GM10266 (cell line): ENCODE data around the gene C3orf22.

Experiments
- DNase-seq: peaks from one replicate; pipeline ENCODE4 v3.0.0; 2012; ENCODE audit errors: extremely low spot score
- TF ChIP-seq, protein P1 (sequence below): IDR thresholded peaks from 2 replicates; pipeline ENCODE4 v1.5.1; 2012; ENCODE audit warnings: mild to moderate bottlenecking, low read depth; ENCODE audit not compliant: control insufficient read depth, insufficient read depth; ENCODE audit errors: missing control alignments

C3orf22 gene

GRCh38 chr3:126556637-126557414 lies 1.9 kb downstream of the C3orf22 start:
- DNase-seq: no peak
- TF ChIP-seq, protein P1, sequence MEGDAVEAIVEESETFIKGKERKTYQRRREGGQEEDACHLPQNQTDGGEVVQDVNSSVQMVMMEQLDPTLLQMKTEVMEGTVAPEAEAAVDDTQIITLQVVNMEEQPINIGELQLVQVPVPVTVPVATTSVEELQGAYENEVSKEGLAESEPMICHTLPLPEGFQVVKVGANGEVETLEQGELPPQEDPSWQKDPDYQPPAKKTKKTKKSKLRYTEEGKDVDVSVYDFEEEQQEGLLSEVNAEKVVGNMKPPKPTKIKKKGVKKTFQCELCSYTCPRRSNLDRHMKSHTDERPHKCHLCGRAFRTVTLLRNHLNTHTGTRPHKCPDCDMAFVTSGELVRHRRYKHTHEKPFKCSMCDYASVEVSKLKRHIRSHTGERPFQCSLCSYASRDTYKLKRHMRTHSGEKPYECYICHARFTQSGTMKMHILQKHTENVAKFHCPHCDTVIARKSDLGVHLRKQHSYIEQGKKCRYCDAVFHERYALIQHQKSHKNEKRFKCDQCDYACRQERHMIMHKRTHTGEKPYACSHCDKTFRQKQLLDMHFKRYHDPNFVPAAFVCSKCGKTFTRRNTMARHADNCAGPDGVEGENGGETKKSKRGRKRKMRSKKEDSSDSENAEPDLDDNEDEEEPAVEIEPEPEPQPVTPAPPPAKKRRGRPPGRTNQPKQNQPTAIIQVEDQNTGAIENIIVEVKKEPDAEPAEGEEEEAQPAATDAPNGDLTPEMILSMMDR: no peak

DNA sequence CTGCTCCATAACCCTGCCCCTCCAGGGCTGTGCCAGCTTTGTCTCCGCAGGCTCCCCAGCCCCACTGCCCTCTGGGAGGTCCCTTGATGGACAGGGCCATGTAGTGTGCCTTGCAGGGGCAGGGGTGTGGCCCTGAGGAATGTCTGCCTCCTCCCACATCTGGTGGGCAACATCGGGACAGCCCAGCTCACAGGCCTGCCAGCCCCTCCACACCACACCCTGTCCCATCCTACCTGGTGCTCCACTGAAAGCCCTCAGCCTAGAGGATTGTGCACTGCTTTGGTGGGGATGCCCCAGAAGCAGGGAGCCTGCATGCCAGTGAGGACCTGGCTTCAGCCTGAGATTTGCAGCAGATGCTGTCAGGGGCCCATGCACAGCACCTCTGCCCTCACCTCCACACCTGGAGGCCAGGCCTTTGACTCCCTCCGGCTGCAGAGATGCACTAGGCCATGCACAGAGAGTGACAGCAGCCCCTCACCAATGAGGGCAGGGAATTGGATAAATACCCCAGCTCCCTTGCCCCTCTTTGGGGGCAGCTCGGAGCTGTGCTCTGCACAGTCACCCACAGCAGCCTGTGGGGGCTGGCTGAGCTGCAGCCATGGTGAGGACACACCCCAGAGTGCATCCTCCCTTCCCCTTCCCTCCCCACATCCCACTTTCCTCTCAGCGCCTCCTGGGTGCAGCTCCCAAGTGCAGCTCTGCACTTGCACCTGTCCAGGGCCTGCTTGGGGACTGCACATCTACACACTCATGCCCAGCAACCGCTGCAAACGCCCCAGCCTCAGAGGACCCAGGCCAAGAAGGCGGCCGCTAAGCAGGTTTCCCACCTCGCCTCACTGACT lies 2.7 kb downstream of the C3orf22 start:
- no peak for DNase-seq
- TF ChIP-seq, protein P1: no peak

- no peak for DNase-seq
- TF ChIP-seq, protein P1: no peak
These were observed 3.9 kb downstream of the C3orf22 start for GRCh38 chr3:126554560-126555525.

GRCh38 chr3:126553284-126554084 lies 5.2 kb downstream of the C3orf22 start:
- TF ChIP-seq, protein P1: no peak
- no peak for DNase-seq

DNA sequence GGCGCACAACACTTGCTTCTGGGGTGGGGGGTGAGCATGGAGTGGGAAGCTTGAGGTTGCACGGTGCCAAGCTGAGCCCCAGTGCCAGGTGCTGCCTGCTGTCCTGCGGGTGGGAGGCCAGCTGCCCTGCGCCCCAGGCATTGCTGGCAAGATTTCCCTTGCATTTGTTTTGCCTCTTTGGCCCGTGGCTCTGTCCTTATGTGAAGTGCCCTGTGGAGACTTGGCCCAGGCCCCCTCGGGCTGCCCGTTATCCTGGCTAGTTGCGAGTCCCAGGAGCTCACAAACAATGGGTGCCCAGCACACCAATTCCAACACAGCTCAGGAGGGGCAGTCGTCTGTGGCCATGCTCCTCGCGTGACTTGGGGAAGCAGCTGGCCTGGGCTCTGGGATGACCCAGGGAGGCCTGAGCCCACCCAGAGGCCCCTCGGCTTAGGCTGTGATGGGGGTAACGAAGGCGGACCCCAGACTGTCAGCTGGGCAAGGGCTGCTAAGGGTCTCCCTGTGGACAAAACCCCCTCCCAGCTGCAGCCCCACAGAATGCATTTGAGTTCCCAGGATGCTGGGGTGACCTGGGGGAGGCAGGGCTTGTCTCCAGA lies 5.9 kb downstream of the C3orf22 start:
- no peak for DNase-seq
- TF ChIP-seq, protein P1: no peak
